GM03348 (cell line): Measurements from ENCODE around the gene MSLN.
A peak's percentile ranks its signal among the peaks of the same experiment; 100 is the strongest.

Source experiments
- DNase-seq: peaks from one replicate; pipeline ENCODE4 v3.0.0; 2012; ENCODE audit warnings: low spot score

Gene MSLN

GRCh38 chr16:723695-724094 is 36.8 kb upstream of the MSLN start:
- DNase-seq = no peak

- DNase-seq = no peak
Observed at GRCh38 chr16:724188-725040, 36.1 kb upstream of the MSLN start.

GRCh38 chr16:725041-725376 is 35.5 kb upstream of the MSLN start:
- DNase-seq = no peak

- DNase-seq = no peak
Observed at GRCh38 chr16:725463-726187, 34.9 kb upstream of the MSLN start.

GRCh38 chr16:726188-726437 is 34.4 kb upstream of the MSLN start:
- no peak for DNase-seq

GRCh38 chr16:726438-727290 is 33.9 kb upstream of the MSLN start, which contains the start of the genes CCDC78 and HAGHL:
Gene CCDC78, minus strand, starts transcription at chr16:726443. Its CDS starts 76 bp downstream, at chr16:726367.
Gene HAGHL, plus strand, starts transcription at chr16:727106. Its CDS starts 404 bp downstream, at chr16:727510.
- peak; percentile 86 for DNase-seq

- no peak for DNase-seq
Observed at GRCh38 chr16:727291-727977, 33.1 kb upstream of the MSLN start.

- peak; percentile 91 for DNase-seq
Observed at GRCh38 chr16:728131-728889, 32.2 kb upstream of the MSLN start.

- no peak for DNase-seq
Observed at GRCh38 chr16:728890-729744, 31.4 kb upstream of the MSLN start.

GRCh38 chr16:729768-730665 is 30.5 kb upstream of the MSLN start:
- no peak for DNase-seq

- DNase-seq = no peak
Observed at GRCh38 chr16:730666-731509, 29.6 kb upstream of the MSLN start.

- no peak for DNase-seq
Observed at GRCh38 chr16:732332-732731, 28.2 kb upstream of the MSLN start.

- DNase-seq = no peak
Observed at GRCh38 chr16:732936-733335, 27.6 kb upstream of the MSLN start.

GRCh38 chr16:733382-734207 is 26.9 kb upstream of the MSLN start:
- no peak for DNase-seq

- no peak for DNase-seq
Observed at GRCh38 chr16:734208-734980, 26.1 kb upstream of the MSLN start.

GRCh38 chr16:734981-735881 is 25.3 kb upstream of the MSLN start:
- no peak for DNase-seq
